Activated CD4-positive, alpha-beta T cell treated with anti-CD3 and anti-CD28 coated beads for 36 hours (primary cell): ENCODE results near the gene EIPR1. TPM values are rescaled to one million over a fixed set of nuclear protein-coding genes. Genes with fewer than 3 reads are reported as not detected.
"Not testable (repeated sequence)": the region's sequence is repeated elsewhere in the genome, so short reads cannot be mapped to it uniquely, and the experiment has no call there.

Source experiments
- ATAC-seq: fragments of 200-7000 bp; cut with Tn5 transposase; one replicate; pipeline ENCODE4 v1.10.0; 2021; ENCODE audit warnings: mild to moderate bottlenecking, moderate library complexity
- CTCF ChIA-PET: fragments of 350-600 bp; sonication (Branson Sonifier 250); formaldehyde crosslinking; loops from one replicate; lab custom pipeline; 2021; ENCODE audit warnings: antibody characterized with exemption; lab: Charles Lee
- POLR2A ChIA-PET: fragments of 350-600 bp; sonication (Branson Sonifier 250); formaldehyde crosslinking; loops from one replicate; lab custom pipeline; 2021; ENCODE audit warnings: antibody characterized with exemption, inconsistent platforms; lab: Charles Lee
- DNase-seq: peaks from one replicate; pipeline ENCODE4 v3.0.0-alpha.2; 2020
- H3K27ac Mint-ChIP-seq: one replicate; pipeline ENCODE4 v1.8.0; 2021; ENCODE audit warnings: mixed read lengths
- H3K27me3 Mint-ChIP-seq: one replicate; pipeline ENCODE4 v1.8.0; 2021; ENCODE audit warnings: mixed read lengths
- H3K36me3 Mint-ChIP-seq: one replicate; pipeline ENCODE4 v1.8.0; 2021; ENCODE audit warnings: low read depth, mixed read lengths
- H3K4me1 Mint-ChIP-seq: one replicate; pipeline ENCODE4 v1.8.0; 2021; ENCODE audit warnings: mixed read lengths
- H3K4me3 Mint-ChIP-seq: one replicate; pipeline ENCODE4 v1.8.0; 2021; ENCODE audit warnings: mild to moderate bottlenecking, moderate library complexity, mixed read lengths
- H3K9me3 Mint-ChIP-seq: one replicate; pipeline ENCODE4 v1.8.0; 2021; ENCODE audit warnings: low read depth, mixed read lengths
- intact Hi-C, 2 experiments: fragments of 100-400 bp; cut with DNase I in 1 of 2; cut with micrococcal nuclease in 1 of 2; formaldehyde crosslinking; loops; one replicate each; pipeline versions ENCODE4 v1.14.2 to v1.15.1; 2022 to 2024; cut with DNase I, micrococcal nuclease
- total RNA-seq, 2 experiments: library from RNA; stranded (reverse); gene quantifications; one replicate each; pipeline ENCODE4 v1.2.3, GENCODE V29; 2021

Gene EIPR1
- total RNA-seq, 2 experiments from 2014 or later = 38.6 to 58.2 TPM

DNA sequence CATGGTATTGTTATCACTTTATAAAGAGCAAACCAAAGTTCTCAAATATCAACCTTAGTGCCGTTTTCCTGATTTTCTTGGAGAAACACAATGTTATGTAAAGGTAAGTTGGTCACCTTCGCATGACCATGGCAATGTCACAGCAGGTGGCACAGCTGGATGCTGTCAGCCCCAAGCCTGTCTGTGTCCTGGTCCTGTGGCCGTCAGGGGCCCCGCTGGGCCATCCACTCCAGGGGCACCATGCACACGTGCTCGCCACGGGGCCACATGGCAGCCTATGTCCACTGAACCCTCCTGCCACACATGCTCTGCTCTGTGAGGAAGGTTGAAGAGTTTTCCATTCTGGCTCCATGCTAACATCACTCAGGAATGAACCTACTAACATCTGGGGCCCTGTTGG is 85.9 kb downstream of the EIPR1 start:
- Mint-ChIP-seq H3K9me3 (peaks cover 6% of the 10 kb centered on the region), H3K4me3 (no peak overlapping the region), H3K27me3 (no peaks in the 10 kb centered on the region), H3K27ac (no peak overlapping the region), H3K36me3 (peaks cover 14% of the 10 kb centered on the region), H3K4me1 (no peaks in the 10 kb centered on the region)
- DNase-seq (no peak), ATAC-seq (no peak)
- ChIA-PET CTCF (no interaction called here), POLR2A (no interaction called here)
- intact Hi-C loops = no loop called here

DNA sequence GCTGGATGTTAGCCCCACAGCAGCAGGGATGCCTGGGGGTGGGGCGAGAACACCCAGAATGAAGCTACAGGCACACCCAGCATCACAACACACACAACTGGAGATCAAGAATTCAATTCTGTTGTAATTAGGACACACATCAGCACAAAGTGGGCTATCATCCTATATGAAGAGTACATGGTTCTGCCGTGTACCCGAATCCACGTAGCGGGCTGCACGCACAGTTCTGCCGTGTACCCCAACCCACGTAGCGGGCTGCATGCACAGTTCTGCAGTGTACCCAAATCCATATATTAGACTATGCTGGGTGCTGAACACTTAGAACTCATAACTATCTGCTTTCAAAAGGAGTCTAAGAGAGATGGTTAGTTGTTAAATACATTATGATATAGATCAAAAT is 86.5 kb downstream of the EIPR1 start:
- Mint-ChIP-seq H3K27ac (no peak overlapping the region), H3K36me3 (peaks cover 14% of the 10 kb centered on the region), H3K9me3 (peaks cover 6% of the 10 kb centered on the region), H3K27me3 (no peaks in the 10 kb centered on the region), H3K4me3 (no peak overlapping the region), H3K4me1 (no peaks in the 10 kb centered on the region)
- CTCF ChIA-PET = no interaction called here
- no peak for ATAC-seq
- no peak for DNase-seq
- POLR2A ChIA-PET = no interaction called here
- intact Hi-C loops = no loop called here

DNA sequence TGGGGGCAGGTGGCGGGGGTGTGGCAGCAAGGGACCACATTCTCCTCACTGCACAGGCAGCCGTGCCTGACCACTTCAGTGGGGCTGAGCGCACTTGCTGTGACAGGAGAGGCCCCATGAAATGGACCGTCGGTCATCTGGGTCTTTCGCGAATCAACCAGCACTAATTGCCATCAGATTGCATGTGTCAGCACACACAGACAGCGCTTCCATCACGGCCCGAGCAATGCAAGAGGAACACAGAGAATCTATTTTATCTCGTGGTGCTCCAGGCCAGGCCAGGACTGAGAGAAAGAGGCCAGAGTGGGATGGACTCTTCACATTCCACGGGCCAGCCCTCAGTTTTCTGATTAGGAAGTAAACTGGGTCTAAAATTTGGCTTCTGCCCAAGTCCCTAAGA is 87.0 kb downstream of the EIPR1 start:
- POLR2A ChIA-PET = no interaction called here
- H3K36me3 Mint-ChIP-seq = peaks cover 14% of the 10 kb centered on the region
- CTCF ChIA-PET = no interaction called here
- ATAC-seq = no peak
- intact Hi-C loops = no loop called here
- DNase-seq = no peak
- peaks cover 6% of the 10 kb centered on the region for H3K9me3 Mint-ChIP-seq
- no peak overlapping the region for H3K27ac Mint-ChIP-seq
- H3K4me3 Mint-ChIP-seq = no peak overlapping the region
- H3K4me1 Mint-ChIP-seq = no peaks in the 10 kb centered on the region
- H3K27me3 Mint-ChIP-seq = no peaks in the 10 kb centered on the region

- ATAC-seq (no peak), DNase-seq (no peak)
- Mint-ChIP-seq H3K36me3 (peaks cover 14% of the 10 kb centered on the region), H3K27ac (no peak overlapping the region), H3K27me3 (no peaks in the 10 kb centered on the region), H3K9me3 (peaks cover 6% of the 10 kb centered on the region), H3K4me1 (no peaks in the 10 kb centered on the region), H3K4me3 (no peak overlapping the region)
- CTCF ChIA-PET = interaction anchor here (0.6 kb wide), 1 partner anchor 150 kb away, joined by 3 read pairs; no protein-coding TSS in a partner anchor
- POLR2A ChIA-PET = no interaction called here
- intact Hi-C loops = no loop called here
Observed at GRCh38 chr2:3289971-3290370, 87.6 kb downstream of the EIPR1 start.

DNA sequence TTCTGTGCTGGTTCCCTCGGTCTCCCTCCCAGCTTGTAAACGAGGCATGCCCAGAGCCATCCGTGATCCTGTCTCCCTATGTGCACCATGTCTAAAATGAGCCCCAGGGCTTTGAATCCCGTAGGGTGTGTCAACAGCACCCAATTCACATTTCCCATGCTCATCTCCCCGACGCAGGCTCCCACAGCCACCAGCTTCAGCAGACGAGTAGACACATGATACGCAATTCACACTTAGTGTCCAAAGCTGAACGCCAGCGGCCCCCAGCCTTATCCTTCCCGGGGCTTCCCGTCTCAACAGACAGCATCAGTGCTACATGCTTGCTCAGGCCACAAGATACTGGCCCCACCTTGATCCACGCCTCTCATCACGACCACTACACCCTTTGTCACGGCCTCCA is 88.1 kb downstream of the EIPR1 start:
- no peak overlapping the region for H3K4me3 Mint-ChIP-seq
- CTCF ChIA-PET = no interaction called here
- no peak for ATAC-seq
- no peak overlapping the region for H3K27ac Mint-ChIP-seq
- intact Hi-C loops = no loop called here
- peaks cover 6% of the 10 kb centered on the region for H3K9me3 Mint-ChIP-seq
- DNase-seq = no peak
- POLR2A ChIA-PET = no interaction called here
- H3K27me3 Mint-ChIP-seq = no peaks in the 10 kb centered on the region
- peaks cover 14% of the 10 kb centered on the region for H3K36me3 Mint-ChIP-seq
- H3K4me1 Mint-ChIP-seq = no peaks in the 10 kb centered on the region

DNA sequence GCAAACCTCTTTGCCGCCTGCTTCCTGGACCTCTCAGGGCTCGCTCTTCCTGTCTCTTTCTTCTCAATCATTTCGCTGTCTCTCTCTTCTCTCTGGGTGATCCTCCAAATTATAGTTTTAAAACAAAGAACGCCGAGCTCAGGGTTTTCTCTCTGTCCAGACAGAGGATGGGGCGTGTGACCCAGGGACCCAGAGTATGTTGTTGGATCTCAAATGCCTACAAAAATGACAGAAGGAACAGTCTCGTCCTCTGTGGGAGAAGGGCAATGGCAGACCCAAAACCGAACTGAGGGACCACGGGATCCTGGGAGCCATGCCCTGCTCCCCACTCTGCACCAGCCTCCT is 88.5 kb downstream of the EIPR1 start:
- H3K27me3 Mint-ChIP-seq = no peaks in the 10 kb centered on the region
- no peak overlapping the region for H3K4me3 Mint-ChIP-seq
- DNase-seq (no peak), ATAC-seq (no peak)
- POLR2A ChIA-PET = no interaction called here
- intact Hi-C loops = no loop called here
- H3K36me3 Mint-ChIP-seq = peaks cover 14% of the 10 kb centered on the region
- H3K9me3 Mint-ChIP-seq = peaks cover 6% of the 10 kb centered on the region
- no peak overlapping the region for H3K27ac Mint-ChIP-seq
- no peaks in the 10 kb centered on the region for H3K4me1 Mint-ChIP-seq
- CTCF ChIA-PET = no interaction called here

GRCh38 chr2:3288470-3289170 is 89.0 kb downstream of the EIPR1 start:
- peaks cover 14% of the 10 kb centered on the region for H3K36me3 Mint-ChIP-seq
- POLR2A ChIA-PET = no interaction called here
- CTCF ChIA-PET = no interaction called here
- H3K27me3 Mint-ChIP-seq = no peaks in the 10 kb centered on the region
- no peaks in the 10 kb centered on the region for H3K4me1 Mint-ChIP-seq
- intact Hi-C loops = no loop called here
- H3K27ac Mint-ChIP-seq = no peak overlapping the region
- ATAC-seq (no peak), DNase-seq (no peak)
- H3K4me3 Mint-ChIP-seq = no peak overlapping the region
- H3K9me3 Mint-ChIP-seq = peaks cover 6% of the 10 kb centered on the region

- ATAC-seq = no peak
- Mint-ChIP-seq H3K27ac (no peak overlapping the region), H3K9me3 (peaks cover 6% of the 10 kb centered on the region), H3K4me3 (no peak overlapping the region), H3K27me3 (no peaks in the 10 kb centered on the region), H3K4me1 (no peaks in the 10 kb centered on the region), H3K36me3 (peaks cover 14% of the 10 kb centered on the region)
- ChIA-PET CTCF (no interaction called here), POLR2A (no interaction called here)
- no peak for DNase-seq
- intact Hi-C loops = no loop called here
Observed at GRCh38 chr2:3287896-3288295, 89.7 kb downstream of the EIPR1 start.

DNA sequence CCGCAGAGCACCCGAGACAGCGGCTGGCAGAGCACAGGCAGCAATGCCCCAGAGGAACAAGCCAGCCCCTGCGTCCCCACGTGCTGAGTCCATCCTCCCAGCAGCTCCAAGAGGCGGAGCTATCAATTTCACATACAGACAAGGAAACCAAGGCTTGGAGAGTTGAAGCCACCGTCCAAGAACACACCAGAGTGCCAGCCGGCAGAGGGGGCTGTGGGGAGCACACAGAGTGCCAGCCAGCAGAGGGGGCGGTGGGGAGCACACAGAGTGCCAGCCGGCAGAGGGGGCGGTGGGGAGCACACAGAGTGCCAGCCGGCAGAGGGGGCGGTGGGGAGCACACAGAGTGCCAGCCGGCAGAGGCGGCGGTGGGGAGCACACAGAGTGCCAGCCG is 91.0 kb downstream of the EIPR1 start:
- CTCF ChIA-PET, intact Hi-C loops, H3K27me3 Mint-ChIP-seq, ATAC-seq, H3K4me3 Mint-ChIP-seq, POLR2A ChIA-PET, DNase-seq, H3K9me3 Mint-ChIP-seq, H3K27ac Mint-ChIP-seq, H3K4me1 Mint-ChIP-seq: not testable (repeated sequence)
- H3K36me3 Mint-ChIP-seq = peaks cover 14% of the 10 kb centered on the region

DNA sequence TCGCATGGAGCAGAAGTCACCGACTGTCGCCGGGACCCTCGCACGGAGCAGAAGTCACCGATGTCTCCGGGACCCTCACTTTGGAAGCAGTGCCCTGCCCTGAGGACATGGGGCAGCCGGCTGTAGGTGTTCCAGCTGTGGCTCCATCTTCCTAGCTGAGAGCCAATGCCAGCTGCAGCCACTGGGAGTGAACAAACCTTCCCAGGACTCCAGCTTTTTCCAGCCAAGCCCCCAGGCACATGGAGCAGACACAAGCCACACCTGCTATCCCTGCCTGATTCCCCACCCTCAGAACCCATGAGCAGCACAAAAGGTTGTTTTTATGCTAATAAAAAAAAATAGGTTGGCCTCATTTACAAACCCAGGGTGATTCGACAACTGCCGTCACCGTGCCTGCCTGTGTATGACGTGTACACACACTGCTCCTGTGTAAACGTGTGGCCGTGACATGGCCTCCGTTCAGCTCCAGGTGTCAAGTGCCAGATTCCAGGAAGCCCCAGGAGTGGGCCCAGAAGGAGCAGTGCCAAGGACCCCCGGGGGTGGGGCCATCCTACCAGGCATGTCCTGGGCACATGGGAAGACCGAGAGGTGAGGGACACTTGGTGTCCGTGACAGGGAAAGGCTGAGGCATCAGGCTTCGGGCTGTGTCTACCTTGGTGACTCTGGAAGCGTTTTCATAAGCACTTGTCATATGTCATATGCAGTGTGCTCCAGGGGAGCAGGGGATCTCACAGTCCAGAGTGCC is 91.5 kb downstream of the EIPR1 start:
- H3K36me3 Mint-ChIP-seq = peaks cover 14% of the 10 kb centered on the region
- ChIA-PET POLR2A (no interaction called here), CTCF (no interaction called here)

DNA sequence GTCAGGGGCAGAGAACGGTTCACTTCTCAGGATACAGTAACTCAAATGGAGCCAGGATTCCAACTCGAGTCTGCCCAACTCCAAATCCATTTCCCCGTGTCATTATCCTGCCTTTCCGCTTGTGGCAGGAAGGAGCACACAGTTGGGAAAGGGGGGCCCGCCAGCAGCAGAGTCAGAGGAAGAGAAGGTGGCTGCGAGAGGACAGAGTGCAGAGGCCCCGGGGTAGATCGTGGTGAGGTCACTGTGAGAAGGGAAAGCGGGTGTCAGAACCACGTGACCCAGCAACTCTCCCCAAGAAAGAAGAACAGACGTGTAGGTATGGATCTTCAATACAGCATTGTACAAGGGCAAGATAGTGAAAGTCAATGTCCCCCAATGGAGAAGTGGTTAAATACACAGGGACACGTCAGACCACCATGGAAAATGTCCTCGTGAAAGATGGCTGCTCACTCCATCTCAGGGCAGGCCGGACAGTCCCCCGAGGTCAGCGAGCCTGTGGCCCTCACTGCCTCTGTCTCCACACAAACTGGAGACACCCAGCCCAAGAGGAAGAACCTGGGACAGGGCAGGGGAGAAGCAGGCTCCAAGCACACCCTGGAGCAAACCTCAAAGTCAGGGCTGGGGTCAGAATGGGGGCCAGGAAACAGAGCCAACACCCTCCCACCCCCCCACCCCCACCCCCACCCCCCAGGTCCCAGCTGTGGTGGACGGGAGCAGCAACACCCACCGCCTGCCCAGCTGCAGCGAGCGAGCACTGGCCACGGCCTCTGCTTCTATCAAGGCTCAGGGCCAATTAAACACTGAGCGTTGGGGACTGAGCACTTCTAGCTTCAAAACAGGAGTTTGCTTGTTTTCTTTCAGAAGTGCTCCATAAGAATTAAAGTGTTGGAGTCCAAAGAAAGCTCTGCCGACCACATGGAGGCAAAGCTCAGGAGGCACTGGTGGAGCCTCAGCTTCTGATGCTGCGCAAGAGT is 92.7 kb downstream of the EIPR1 start:
- Mint-ChIP-seq H3K9me3 (peaks cover 4% of the 10 kb centered on the region), H3K27me3 (no peaks in the 10 kb centered on the region), H3K4me1 (no peaks in the 10 kb centered on the region), H3K36me3 (peaks cover 16% of the 10 kb centered on the region), H3K27ac (no peak overlapping the region), H3K4me3 (no peak overlapping the region)
- DNase-seq (no peak), ATAC-seq (no peak)
- intact Hi-C loops = no loop called here
- POLR2A ChIA-PET = no interaction called here
- CTCF ChIA-PET = no interaction called here

More for the DNA sequence above, 91.5 kb downstream of the EIPR1 start:
- Mint-ChIP-seq H3K4me3 (no peak overlapping the region), H3K27me3 (no peaks in the 10 kb centered on the region), H3K9me3 (peaks cover 6% of the 10 kb centered on the region), H3K4me1 (no peaks in the 10 kb centered on the region), H3K27ac (no peak overlapping the region)
- no peak for DNase-seq
- intact Hi-C loops = no loop called here
- ATAC-seq = no peak
